ENCODE results near the gene DAZAP2.

DNA sequence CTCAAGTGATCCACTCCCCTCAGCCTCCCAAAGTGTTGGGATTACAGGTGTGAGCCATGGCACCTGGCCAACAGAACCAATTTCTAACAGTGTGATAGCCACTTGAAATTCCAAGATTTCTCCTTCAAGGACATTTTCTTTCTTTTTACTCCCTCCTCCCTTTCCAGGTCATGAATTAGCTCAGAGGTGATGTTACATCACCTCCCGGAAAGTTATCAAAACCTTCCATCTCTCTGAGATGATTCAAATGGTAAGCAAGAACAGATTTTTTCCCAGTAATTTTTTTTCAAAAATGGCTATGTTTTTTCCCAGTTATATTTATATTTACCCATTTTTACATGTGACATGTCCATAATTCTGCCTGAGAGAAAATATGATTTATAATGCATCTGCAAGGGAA, 47.2 kb downstream of the DAZAP2 start:
- TF ChIP-seq, protein P1, sequence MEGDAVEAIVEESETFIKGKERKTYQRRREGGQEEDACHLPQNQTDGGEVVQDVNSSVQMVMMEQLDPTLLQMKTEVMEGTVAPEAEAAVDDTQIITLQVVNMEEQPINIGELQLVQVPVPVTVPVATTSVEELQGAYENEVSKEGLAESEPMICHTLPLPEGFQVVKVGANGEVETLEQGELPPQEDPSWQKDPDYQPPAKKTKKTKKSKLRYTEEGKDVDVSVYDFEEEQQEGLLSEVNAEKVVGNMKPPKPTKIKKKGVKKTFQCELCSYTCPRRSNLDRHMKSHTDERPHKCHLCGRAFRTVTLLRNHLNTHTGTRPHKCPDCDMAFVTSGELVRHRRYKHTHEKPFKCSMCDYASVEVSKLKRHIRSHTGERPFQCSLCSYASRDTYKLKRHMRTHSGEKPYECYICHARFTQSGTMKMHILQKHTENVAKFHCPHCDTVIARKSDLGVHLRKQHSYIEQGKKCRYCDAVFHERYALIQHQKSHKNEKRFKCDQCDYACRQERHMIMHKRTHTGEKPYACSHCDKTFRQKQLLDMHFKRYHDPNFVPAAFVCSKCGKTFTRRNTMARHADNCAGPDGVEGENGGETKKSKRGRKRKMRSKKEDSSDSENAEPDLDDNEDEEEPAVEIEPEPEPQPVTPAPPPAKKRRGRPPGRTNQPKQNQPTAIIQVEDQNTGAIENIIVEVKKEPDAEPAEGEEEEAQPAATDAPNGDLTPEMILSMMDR (optimal IDR thresholded peaks at IDR 0.05 in 1 of 3, IDR thresholded peaks at IDR 0.05 in 1 of 3, conservative IDR thresholded peaks at IDR 0.05 in 1 of 3; ENCODE audit: extremely low read depth in 1 of 3, insufficient read depth in 2 of 3, low read length in 3 of 3): no peak
- TF ChIP-seq EZH2 (IDR thresholded peaks at IDR 0.05; ENCODE audit: low read length): no peak

Data from keratinocyte (primary cell).